Astrocyte (in vitro differentiated cells and primary cell): ENCODE data around the gene BST1.

Experiments
- EZH2 ChIP-seq: IDR thresholded peaks from 2 replicates; pipeline ENCODE4 v1.6.1; 2012; ENCODE audit warnings: mild to moderate bottlenecking, low read length, inconsistent platforms; ENCODE audit not compliant: insufficient read depth
- TF ChIP-seq, protein P1 (sequence below): IDR thresholded peaks from 2 replicates; pipeline ENCODE4 v1.5.1; 2011; ENCODE audit warnings: low read depth, mild to moderate bottlenecking, inconsistent platforms, low read length, moderate library complexity; ENCODE audit not compliant: insufficient read depth

DNA sequence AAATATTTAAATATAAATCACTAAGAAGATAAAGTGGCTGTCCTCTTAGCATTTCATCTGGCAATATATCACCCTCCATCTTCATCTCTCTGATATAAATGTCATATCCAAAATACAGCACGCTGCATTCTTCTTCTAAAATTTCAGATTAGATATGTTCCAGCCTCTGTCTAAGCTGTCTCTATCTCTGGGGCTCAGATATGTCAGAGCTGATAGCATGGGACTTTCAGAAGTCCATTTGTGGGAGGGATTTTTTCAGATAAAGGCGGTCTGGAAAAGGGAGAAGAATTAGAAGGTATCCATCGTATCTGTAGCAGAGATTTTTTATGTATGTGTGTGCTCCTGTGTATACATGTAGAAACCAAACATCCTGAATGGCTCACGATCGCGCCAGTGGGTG, 50.2 kb downstream of the BST1 start:
- TF ChIP-seq, protein P1, sequence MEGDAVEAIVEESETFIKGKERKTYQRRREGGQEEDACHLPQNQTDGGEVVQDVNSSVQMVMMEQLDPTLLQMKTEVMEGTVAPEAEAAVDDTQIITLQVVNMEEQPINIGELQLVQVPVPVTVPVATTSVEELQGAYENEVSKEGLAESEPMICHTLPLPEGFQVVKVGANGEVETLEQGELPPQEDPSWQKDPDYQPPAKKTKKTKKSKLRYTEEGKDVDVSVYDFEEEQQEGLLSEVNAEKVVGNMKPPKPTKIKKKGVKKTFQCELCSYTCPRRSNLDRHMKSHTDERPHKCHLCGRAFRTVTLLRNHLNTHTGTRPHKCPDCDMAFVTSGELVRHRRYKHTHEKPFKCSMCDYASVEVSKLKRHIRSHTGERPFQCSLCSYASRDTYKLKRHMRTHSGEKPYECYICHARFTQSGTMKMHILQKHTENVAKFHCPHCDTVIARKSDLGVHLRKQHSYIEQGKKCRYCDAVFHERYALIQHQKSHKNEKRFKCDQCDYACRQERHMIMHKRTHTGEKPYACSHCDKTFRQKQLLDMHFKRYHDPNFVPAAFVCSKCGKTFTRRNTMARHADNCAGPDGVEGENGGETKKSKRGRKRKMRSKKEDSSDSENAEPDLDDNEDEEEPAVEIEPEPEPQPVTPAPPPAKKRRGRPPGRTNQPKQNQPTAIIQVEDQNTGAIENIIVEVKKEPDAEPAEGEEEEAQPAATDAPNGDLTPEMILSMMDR: no peak
- TF ChIP-seq EZH2: no peak
